Activated CD4-positive, alpha-beta T cell treated with anti-CD3 and anti-CD28 coated beads, Interleukin-2, amount 50 U/mL, for 16 hours (primary cell): ENCODE results near the gene SCN11A.

Experiments used
- DNase-seq: peaks from one replicate; pipeline ENCODE4 v3.0.0-alpha.2; 2020

Gene SCN11A

DNA sequence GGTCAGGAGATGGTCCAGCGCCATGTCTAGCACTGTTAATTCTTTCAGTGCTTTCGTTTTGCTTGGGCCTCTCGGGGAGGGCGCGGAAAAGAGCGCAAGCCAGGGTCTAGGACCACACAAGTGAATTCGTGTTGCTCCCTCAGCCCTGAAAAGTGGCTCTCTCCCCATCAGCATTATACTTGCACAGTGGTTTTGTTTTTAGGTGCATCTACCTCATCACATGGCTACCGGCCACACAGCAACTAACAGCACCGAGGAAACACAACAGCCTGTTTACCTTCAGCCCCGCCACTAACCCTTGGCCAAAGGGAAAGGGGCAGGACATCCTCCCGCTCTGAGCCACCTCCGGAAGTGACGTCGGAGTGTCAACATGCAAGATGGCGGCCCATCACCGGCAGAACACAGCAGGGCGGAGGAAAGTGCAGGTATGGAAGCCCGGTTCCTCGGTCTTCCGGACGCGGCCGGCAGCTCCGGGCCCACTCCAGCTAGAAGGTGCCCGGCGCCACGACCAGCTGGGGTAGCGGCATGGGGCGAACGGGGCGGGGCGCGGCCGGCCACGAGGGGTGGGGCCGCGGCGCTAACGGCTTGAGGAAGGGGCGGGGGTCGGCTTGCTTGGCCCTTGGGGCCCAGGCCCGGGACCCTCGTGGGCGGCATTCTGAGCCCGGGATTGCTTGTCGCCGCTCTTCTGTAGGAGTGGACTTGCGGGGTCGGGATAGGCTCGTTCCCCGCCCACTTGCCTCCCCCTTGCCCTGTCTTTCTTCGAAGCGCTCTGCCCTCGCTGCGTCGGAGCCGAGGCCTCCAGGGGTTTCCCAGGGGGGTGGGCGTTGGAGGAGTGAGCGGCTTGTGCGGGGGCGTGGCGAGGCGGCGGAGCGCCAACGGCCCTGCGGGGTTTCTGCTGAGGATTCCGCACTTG, at the start of gene SCN11A, which contains the start of gene WDR48:
SCN11A (minus strand) TSS at position 296 of the 913 bp plus-strand sequence. CDS start 101,582 bp downstream, outside the sequence.
WDR48 (plus strand) TSS at position 368 of the 913 bp plus-strand sequence; CDS start at position 378, 10 bp downstream.
- peak; percentile 95 for DNase-seq

DNA sequence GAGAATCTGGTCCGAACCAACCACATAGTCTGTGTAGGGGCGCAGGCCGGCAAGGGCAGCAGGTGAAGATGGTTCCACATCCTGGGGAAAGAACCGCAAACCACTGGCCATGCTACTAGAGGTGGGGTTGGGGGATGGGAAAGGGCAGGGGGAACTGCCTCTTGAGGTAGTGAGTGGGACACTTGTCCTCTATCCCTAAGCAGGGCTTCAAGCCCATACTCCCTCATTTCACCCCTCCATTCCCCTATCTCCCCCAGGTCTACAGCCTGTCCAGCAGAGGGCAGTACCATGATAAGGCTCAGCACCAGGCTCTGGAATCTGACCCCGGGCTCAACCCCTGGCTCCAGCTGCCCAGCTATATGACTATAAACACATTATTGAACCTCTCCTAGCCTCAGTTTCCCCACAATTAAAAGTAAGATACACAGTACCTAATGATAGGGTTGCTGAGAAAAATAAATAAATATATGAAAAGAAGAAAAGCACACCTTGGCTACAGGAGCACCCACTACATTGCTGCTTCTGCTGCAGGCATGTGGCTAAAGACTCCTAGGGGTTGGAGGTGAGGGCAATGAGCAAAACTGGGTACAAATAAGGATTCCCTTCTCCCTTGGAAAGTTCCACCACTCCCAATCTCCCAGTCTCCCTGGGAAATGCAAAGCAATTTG, 49.4 kb upstream of the SCN11A start:
- peak; percentile 61 for DNase-seq

- DNase-seq, result no peak
Measured at GRCh38 chr3:39100500-39100886, 48.7 kb upstream of the SCN11A start.

DNA sequence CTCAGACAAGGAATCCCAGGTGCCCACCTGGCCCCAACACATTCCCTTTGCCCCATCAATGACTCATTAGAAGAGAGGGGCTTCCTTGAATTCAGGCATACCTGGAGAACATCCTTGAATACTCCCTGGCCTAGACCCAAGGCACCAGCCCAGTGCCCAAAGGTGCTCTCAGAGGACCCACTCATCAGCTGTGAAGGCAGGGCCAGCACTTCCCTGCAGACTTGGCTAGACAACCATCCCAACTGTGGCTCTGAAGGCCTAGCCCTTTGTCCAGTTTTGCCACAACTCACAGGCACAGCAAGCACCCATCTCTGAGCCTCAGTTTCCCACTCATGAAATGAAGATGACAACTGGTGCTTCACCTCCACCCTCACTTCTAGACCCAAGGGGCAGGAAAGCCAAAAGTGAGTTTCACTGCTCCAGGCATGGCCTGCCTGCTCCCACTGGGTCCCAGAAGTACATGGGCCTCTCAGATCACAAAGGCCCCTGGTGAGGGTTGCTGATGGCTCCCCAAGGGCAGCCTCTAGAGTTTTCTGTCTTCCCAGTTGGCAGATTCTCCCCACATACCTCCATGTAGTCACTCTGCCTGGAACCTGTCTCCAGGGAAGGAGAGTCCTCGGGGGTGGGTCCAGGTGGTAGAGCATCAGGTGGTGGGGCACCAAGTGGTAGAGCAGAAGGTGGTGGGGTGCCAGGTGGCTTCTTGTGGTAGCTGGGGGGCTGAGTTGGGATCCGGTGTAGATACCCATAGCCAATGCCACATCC, 48.2 kb upstream of the SCN11A start:
- DNase-seq, result no peak

- no peak for DNase-seq
Measured at GRCh38 chr3:39099242-39099641, 47.5 kb upstream of the SCN11A start.

DNA sequence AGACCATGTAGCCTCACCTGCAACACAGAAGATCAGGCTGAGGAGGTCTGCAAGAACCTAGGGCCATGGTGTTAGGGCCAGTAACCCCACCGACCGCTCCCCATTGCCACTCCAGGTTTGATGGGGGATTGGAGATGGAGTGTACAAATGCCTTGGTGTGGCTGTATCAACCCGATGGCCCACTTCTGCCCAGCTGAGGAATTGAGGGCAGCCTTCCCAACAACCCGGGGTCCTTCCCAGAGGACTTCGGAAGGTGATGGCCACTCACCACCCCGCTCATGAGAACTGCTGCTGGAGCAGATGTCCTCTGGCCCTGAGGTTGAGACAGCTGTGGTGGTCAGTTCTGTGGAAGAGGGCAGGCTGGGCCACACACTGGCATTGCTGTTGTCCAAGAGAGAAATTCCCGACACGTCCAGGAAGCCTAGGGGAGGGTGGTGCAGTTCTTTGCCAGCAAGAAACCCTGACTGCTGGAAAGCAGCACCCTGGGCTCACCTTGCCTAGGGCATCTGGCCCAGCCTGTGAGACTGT, 46.8 kb upstream of the SCN11A start:
- DNase-seq, result no peak

- DNase-seq, result no peak
Measured at GRCh38 chr3:39097716-39098472, 46.1 kb upstream of the SCN11A start.

DNA sequence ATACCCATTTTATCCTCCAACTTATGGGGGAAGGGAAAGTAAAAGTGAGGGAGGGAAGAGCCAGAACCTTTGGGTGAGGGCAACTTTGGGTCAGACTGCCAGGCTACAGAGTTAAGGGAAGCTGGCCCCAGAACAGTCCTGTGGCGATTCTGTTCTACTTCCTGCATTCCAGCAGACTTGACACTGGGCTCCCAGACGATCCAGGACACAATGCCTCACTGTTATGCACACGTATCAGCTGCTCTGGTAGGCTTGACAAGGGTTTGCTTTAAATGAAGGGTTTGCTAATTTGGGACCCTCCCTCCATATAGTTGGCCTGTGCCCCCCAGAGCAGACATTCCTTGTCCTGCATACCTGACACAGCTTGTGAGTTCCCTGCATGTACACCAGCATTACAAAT, 45.0 kb upstream of the SCN11A start:
- DNase-seq, result no peak

- DNase-seq, result no peak
Measured at GRCh38 chr3:39095778-39096177, 44.0 kb upstream of the SCN11A start.

DNA sequence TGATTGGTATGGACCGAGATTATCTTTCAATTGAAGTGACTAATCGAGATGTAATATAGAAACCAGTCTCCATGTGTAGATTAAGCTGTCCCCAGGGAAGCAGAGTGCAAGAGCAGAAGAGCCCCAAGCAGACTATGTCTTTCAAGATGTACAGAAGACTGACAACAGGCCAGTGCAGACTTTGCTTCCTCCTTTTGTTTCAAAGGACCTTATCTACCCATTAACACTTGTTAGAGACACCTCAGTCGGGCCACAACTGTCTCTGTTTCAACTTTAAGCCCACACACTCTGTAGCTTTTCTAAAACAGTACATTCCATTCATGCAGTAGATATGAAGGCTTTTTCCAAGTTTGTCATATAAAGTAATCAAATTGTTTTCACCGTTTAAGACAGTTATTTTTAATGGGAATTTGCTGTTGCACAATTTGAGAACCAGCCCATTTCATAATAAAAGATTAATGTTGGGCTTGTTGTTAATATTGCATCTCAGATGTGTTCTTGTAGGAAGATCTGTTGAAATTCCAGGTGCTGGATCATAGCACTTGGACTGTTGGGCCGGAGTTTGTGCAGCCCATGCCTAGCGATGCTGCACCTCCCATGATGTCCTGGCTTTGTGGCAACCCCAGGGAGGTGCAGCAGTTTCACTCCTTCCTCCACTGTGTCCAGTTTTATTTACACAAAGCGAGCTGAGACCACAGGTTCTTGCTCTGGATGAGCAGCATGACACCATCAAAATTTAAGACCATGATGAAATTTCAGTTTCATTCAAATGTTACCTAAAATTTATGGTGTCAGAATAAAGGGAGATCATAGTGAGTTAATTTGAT, 43.3 kb upstream of the SCN11A start:
- DNase-seq, result no peak

DNA sequence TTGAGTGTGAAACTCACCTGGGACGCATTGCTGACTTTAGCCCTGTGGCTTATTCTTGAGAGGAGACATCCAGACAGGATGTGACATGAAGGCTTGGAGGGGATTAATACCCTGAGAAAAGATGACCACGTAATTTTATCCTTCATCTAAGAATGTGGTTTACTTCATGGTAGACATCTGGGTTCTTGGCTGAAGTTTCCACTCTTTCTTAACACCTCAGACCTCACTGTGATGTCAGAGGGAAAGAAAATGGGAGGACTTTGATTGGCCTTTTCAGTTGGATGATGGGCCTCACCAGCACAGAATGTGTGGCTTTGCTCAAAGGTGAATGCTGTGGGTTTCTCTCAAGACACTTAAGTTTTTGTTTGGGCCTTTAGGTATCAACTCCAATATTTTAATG, 39.2 kb upstream of the SCN11A start:
- DNase-seq, result no peak

DNA sequence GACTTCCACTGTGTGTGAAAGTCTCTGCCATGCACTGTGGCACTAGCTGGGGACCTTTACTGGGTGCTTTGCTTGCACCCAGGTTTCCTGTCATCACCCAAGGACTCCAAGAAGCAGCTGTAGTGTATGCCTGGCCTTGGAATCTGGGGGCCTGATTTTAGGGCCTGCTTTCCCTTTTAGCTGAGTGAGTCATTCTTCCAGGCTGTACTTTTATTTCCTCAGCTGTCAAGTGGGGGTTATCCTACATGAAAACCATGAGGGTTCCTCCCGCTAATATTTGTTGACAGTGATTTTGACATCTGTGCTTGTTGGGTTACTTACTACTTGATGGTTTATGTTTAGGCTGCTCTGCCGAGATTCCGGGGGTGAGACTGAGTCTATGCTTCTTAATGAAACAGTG, 37.1 kb upstream of the SCN11A start:
- no peak for DNase-seq

- DNase-seq, result no peak
Measured at GRCh38 chr3:39088456-39088855, 36.7 kb upstream of the SCN11A start.

DNA sequence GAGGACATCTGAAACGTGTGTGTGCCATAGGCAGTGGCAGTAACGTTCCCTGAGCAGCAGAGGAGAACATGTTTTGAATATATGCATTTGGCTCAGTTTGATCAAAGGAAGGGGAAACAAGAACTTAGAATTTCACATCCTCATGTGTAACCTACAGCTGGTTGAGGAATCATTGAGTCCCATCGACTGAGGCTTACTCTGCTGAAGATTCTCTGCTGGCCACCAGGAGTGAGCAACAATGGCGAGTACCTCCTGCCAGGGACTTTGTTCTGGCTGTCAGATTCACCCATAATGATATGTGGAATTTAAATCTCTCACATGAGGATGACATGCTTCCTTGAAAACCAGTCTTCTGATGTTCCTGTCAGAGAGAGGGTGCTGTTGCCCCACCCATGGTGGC, 34.4 kb upstream of the SCN11A start:
- DNase-seq, result no peak

DNA sequence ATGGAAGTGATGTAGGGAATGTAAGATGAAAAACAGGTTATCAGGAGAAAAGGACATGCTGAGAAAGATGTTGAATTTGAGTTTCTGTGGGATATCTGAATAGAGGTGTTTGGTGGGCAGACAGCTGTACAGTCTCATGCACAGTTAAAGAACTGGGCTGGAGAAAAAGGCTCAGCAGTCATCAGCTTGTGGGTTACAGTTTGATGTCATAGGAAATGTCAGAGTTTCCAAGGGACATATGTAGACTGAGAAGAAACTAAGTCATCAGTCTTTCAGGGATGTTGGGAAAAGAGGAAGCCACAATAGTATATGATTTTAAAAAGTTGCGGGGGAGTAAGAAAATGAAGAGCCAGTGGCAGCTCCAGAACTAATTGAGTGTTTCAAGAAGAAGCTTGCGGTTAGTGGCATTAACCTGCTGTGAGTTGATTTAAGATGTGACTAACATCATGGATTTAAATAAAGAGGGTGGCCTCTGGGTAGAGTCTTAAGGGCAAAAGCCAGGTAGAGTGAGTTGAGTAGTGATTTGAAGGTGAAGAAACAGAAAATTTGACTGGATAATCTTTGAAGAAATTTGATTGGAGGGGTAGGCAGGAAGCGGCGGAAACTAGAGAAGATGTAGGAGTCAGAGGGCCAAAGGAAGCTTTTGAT, 31.0 kb upstream of the SCN11A start:
- DNase-seq, result no peak

- no peak for DNase-seq
Measured at GRCh38 chr3:39080026-39080425, 28.3 kb upstream of the SCN11A start.

DNA sequence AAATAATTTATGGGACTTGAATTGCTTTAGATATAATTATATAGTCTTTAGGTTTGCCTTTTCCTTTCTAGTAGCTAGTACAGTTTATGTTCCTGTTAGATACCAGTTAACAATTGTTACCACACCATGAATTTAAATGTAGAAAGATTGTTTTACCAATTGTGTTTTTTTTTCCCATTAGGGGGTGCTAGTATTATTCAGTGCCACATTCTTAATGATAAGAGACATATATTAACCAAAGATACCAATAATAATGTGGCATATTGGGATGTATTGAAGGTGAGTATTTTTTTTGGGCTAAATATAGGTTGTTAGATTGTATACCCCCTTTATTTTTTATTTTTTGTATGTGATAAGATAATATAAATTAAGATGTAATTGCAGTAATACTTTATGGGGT, 27.8 kb upstream of the SCN11A start:
- DNase-seq, result no peak

DNA sequence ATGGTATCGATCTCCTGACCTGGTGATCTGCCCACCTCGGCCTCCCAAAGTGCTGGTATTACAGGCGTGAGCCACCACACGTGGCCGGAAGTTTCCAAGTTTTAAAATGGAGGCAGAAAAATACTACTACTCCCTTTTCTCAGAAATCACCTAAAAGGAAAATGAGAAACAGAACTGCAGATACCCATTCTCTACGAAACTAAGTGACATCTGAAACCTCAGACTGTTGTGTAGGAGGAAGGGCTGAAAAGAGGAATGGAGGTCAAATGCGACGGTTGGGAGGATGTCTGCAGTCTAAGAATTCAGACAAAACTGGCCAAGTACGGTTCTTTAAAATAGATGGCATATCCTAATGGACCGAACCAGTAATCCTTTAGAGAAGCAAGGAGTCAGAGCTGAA, 24.2 kb upstream of the SCN11A start:
- DNase-seq, result peak; percentile 21

DNA sequence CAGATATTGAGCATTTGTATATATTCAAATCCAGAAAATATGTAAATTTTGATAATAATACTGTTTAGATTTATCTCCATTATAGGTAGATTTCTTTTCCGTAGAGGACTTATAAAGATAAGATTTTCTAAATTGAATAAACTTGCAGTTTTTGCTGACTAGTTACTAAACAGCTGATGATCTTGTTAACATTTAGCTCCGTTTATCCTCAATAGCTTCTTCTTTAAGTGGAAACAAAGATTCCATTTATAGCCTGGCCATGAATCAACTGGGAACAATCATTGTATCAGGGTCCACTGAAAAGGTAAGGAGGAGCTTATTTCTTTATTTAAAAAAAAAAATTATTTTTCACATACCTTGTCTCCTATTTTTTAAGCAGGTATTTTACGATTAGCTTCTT, 16.8 kb upstream of the SCN11A start:
- DNase-seq, result no peak

- no peak for DNase-seq
Measured at GRCh38 chr3:39067286-39067685, 15.5 kb upstream of the SCN11A start.

DNA sequence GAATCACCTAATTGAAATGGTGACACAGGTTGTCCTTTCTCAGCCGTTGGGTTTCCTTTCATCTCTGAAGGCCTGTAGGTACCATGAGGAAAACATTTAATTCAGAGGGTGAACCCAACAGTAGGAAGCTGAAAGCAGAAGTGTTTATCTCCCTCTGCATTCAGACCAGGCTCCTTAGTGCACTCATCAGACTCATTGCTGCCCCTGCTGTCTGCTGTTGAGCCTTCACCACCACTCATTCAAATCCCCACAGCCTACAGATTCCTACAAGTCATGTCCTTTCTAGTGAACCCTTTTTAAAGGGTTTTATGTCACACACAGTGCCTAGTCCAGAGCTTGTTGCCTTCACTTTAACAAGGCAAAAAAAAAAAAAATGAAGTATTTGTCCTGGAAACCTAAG, 13.5 kb upstream of the SCN11A start:
- DNase-seq, result peak; percentile 47
